AG04450 (cell line): ENCODE data around the gene PDCD7. TPM values are rescaled to one million over a fixed set of nuclear protein-coding genes. Genes with fewer than 3 reads are reported as not detected.

ENCODE experiments used
- CTCF ChIA-PET: fragments of 300-600, 350-600 bp; formaldehyde crosslinking; extraction: SDS; loops from one replicate; lab custom pipeline; 2022; ENCODE audit warnings: antibody characterized with exemption, inconsistent platforms; lab: Charles Lee
- POLR2A ChIA-PET: fragments of 350-600 bp; formaldehyde crosslinking; extraction: SDS; loops from one replicate; lab custom pipeline; 2021; ENCODE audit warnings: antibody characterized with exemption, inconsistent platforms; lab: Yijun Ruan, JAX
- DNase-seq: peaks from one replicate; pipeline ENCODE4 v3.0.0-alpha.2; 2011; ENCODE audit warnings: low read depth, low spot score
- H3K27ac ChIP-seq: one replicate; pipeline ENCODE4 v1.5.1; 2012; ENCODE audit warnings: low read depth, low read length, control low read depth
- H3K27me3 ChIP-seq: one replicate; pipeline ENCODE4 v1.6.0; 2012; ENCODE audit warnings: low read length; ENCODE audit not compliant: control insufficient read depth, insufficient read depth
- H3K4me3 ChIP-seq: 2 replicates; pipeline ENCODE4 v1.5.1; 2011; ENCODE audit warnings: mild to moderate bottlenecking, low read depth, low read length, control low read depth
- H3K9me3 ChIP-seq: 2 replicates; pipeline ENCODE4 v1.5.1; 2012; ENCODE audit warnings: low read length; ENCODE audit not compliant: control insufficient read depth, insufficient read depth
- CTCF ChIP-seq: IDR thresholded peaks from 2 replicates; pipeline ENCODE4 v1.5.1; 2011; ENCODE audit warnings: low read depth, low read length, control low read depth, inconsistent platforms
- polyA plus RNA-seq: library from polyadenylated mRNA; depleted of rRNA; stranded (reverse); fragments of >200 nt; gene quantifications from 2 replicates; pipeline ENCODE4 v1.2.3, GENCODE V29; 2011

PDCD7 gene
- polyA plus RNA-seq, 1 experiment, result 18.0 TPM

DNA sequence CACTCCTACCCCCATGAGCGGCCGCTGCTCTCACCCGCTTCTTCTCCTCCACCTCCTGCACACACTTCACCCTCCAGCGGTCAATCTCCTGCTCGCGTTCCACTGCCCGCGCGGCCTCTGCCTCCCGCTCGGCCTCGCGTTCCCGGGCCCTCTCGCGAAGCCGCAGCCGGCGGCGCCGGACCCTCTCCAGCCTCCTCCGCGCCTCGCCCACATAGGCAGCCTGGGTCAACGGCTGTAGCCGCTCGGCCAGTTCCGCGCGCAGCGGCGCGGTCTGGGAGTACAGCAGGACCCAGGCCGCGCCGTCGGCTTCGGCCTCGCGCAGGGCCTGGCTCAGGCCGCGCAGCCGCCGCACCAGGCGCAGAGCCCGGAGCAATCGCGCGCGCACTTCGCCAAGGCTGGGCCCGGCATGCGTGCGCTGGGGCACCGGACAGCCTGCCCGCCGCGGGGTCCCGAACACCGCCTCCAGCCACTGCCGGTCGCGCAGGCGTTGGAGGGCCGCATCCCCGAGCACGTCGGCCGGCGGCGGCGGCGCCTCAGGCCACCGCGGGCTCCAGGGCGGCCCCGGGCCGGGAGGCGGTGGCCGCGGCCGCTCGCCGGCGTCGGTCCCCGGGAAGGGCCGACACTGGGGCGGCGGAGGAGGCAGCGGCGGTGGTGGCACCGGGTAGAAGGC, 595 bp downstream of the PDCD7 start:
- DNase-seq, result peak; percentile 7
- CTCF ChIA-PET, result interaction anchor here (1.0 to 1.3 kb wide), 2 partner anchors 78 to 99 kb away, joined by 3 to 6 read pairs; no protein-coding TSS in a partner anchor
- Histone ChIP-seq H3K4me3 (peak overlapping the region; percentile 76), H3K9me3 (peaks cover 4% of the 10 kb centered on the region; the same call in 1 of the 2 replicates), H3K27me3 (no peaks in the 10 kb centered on the region), H3K27ac (no peak overlapping the region)
- no peak for TF ChIP-seq CTCF
- POLR2A ChIA-PET, result interaction anchor here (0.6 to 1.6 kb wide), 3 partner anchors 52 to 534 kb away, joined by 4 to 7 read pairs (median 5); partner anchors contain the start of genes CLPX and RNU5B-1

- no peaks in the 10 kb centered on the region for H3K27me3 ChIP-seq
- H3K27ac ChIP-seq, result no peak overlapping the region
- no peaks in the 10 kb centered on the region for H3K9me3 ChIP-seq
- DNase-seq, result no peak
- H3K4me3 ChIP-seq, result no peak overlapping the region
- TF ChIP-seq CTCF, result no peak
- POLR2A ChIA-PET, result no interaction called here
- CTCF ChIA-PET, result no interaction called here
Observed at GRCh38 chr15:65130941-65131340, 2.7 kb downstream of the PDCD7 start.

DNA sequence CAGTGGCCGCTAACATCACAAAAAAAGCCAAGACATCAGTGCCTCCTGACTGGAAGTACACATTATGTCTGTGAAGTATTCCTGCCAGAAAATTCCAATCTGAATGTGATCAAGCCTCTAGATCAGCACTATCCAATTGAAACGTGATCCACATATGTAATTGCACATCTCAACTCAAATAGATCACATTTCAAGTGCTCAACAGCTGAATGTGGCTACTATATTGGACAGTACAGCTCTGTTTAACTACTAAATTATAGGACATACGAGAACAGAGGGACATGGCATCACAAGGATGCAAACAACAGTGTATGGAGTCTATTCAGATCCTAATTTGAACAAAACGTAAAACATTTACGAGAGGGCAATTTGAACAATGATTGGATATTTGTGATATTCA, 18.1 kb downstream of the PDCD7 start:
- CTCF ChIA-PET, result interaction anchor here (2.1 to 3.1 kb wide), 2 partner anchors 14 to 62 kb away, joined by 8 to 31 read pairs; no protein-coding TSS in a partner anchor

DNA sequence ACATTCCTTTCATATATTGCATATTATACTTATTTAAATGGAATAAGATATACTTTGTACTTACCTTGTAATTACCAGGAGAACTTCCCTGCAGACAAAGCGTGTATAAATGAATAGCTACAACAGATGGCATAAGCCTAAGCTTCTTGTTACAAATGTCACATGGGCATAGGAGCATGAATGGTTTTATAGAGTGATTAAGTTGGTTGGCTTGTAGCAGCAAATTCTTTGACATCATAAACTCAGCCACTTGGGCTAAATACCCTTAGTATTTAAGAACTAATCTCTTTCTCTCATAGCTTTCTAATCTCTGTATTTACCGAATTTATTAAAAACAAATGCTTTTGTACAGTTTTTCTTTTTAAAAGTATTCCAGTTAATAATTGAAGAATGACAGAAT, 18.5 kb downstream of the PDCD7 start, which contains the start of gene UBAP1L:
UBAP1L (minus strand) TSS at position 115 of the 400 bp plus-strand sequence. CDS start 8,985 bp downstream, outside the sequence.
- CTCF ChIA-PET, result interaction anchor here (2.1 to 3.1 kb wide), 3 partner anchors 14 to 81 kb away, joined by 7 to 31 read pairs (median 8); no protein-coding TSS in a partner anchor
- TF ChIP-seq CTCF, result no peak
- Histone ChIP-seq H3K4me3 (no peak within 1 kb of the TSS), H3K9me3 (no peaks in the 10 kb centered on the region), H3K27ac (no peak within 1 kb of the TSS), H3K27me3 (no peaks in the 10 kb centered on the region)
- DNase-seq, result no peak
- POLR2A ChIA-PET, result no interaction called here

More for the DNA sequence above, 18.1 kb downstream of the PDCD7 start:
- Histone ChIP-seq H3K27ac (no peak overlapping the region), H3K27me3 (no peaks in the 10 kb centered on the region), H3K9me3 (no peaks in the 10 kb centered on the region), H3K4me3 (no peak overlapping the region)
- POLR2A ChIA-PET, result no interaction called here
- TF ChIP-seq CTCF, result no peak
- DNase-seq, result no peak

- ChIA-PET POLR2A (interaction anchor here (0.8 kb wide), 1 partner anchor 41 kb away, joined by 4 read pairs; no protein-coding TSS in a partner anchor), CTCF (interaction anchor here (0.7 to 2.2 kb wide), 4 partner anchors 9 to 604 kb away, joined by 5 to 10 read pairs (median 8); no protein-coding TSS in a partner anchor)
- H3K27ac ChIP-seq, result no peak overlapping the region
- no peak overlapping the region for H3K4me3 ChIP-seq
- DNase-seq, result peak; percentile 48
- H3K9me3 ChIP-seq, result no peaks in the 10 kb centered on the region
- no peaks in the 10 kb centered on the region for H3K27me3 ChIP-seq
- TF ChIP-seq CTCF, result no peak
Observed at GRCh38 chr15:65110676-65111292, 22.8 kb downstream of the PDCD7 start.
